Duodenal mucosa (tissue), 2 donors: ENCODE data around the gene SVBP.

Experiments
- H3K27ac ChIP-seq: one replicate; pipeline ENCODE4 v1.7.0; 2013; ENCODE audit warnings: low read depth, low read length
- H3K27me3 ChIP-seq, 2 donors: one replicate each; pipeline ENCODE4 v1.7.0; 2013; ENCODE audit warnings: low read length in 2 of 2, control low read depth in 1 of 2; ENCODE audit not compliant: insufficient read depth in 2 of 2, control insufficient read depth in 1 of 2
- H3K36me3 ChIP-seq, 2 donors: one replicate each; pipeline ENCODE4 v1.7.0; 2013; ENCODE audit warnings: low read length in 2 of 2, control low read depth in 1 of 2; ENCODE audit not compliant: insufficient read depth in 2 of 2, control insufficient read depth in 1 of 2
- H3K4me1 ChIP-seq, 2 donors: one replicate each; pipeline ENCODE4 v1.7.0; 2013; ENCODE audit warnings: low read length in 2 of 2, control low read depth in 1 of 2; ENCODE audit not compliant: insufficient read depth in 2 of 2, control insufficient read depth in 1 of 2
- H3K4me3 ChIP-seq, 2 donors: one replicate each; pipeline ENCODE4 v1.7.0; 2013; ENCODE audit warnings: low read length in 2 of 2, low read depth in 1 of 2
- H3K9ac ChIP-seq, 2 donors: one replicate each; pipeline ENCODE4 v1.7.0; 2013; ENCODE audit warnings: low read length in 2 of 2, low read depth in 1 of 2
- H3K9me3 ChIP-seq, 2 donors: one replicate each; pipeline ENCODE4 v1.7.0; 2013; ENCODE audit warnings: low read length in 2 of 2, control low read depth in 1 of 2; ENCODE audit not compliant: control insufficient read depth in 1 of 2

Gene SVBP

GRCh38 chr1:42806593-42806992 is 10.6 kb downstream of the SVBP start:
- no peak overlapping the region for H3K27ac ChIP-seq
- no peak overlapping the region for H3K9ac ChIP-seq
- H3K9me3 ChIP-seq, result no peaks in the 10 kb centered on the region
- no peaks in the 10 kb centered on the region for H3K4me1 ChIP-seq
- no peaks in the 10 kb centered on the region for H3K27me3 ChIP-seq
- peaks cover 0 to 14% of the 10 kb centered on the region in 2 donors for H3K36me3 ChIP-seq
- H3K4me3 ChIP-seq, result no peak overlapping the region

- Histone ChIP-seq H3K27ac (no peak overlapping the region), H3K27me3 (no peaks in the 10 kb centered on the region), H3K9me3 (no peaks in the 10 kb centered on the region), H3K9ac (no peak overlapping the region), H3K4me1 (no peaks in the 10 kb centered on the region), H3K36me3 (peaks cover 0 to 14% of the 10 kb centered on the region in 2 donors), H3K4me3 (no peak overlapping the region)
Measured at GRCh38 chr1:42806171-42806570, 11.0 kb downstream of the SVBP start.

- H3K36me3 ChIP-seq, result peaks cover 0 to 14% of the 10 kb centered on the region in 2 donors
- no peak overlapping the region for H3K4me3 ChIP-seq
- H3K9me3 ChIP-seq, result no peaks in the 10 kb centered on the region
- H3K27ac ChIP-seq, result no peak overlapping the region
- no peak overlapping the region for H3K9ac ChIP-seq
- H3K27me3 ChIP-seq, result no peaks in the 10 kb centered on the region
- H3K4me1 ChIP-seq, result no peaks in the 10 kb centered on the region
Measured at GRCh38 chr1:42801832-42802473, 15.2 kb downstream of the SVBP start.

GRCh38 chr1:42797979-42798378 is 19.2 kb downstream of the SVBP start:
- Histone ChIP-seq H3K4me3 (no peak overlapping the region), H3K9ac (no peak overlapping the region), H3K27ac (no peak overlapping the region), H3K4me1 (no peaks in the 10 kb centered on the region), H3K27me3 (no peaks in the 10 kb centered on the region), H3K9me3 (no peaks in the 10 kb centered on the region), H3K36me3 (no peaks in the 10 kb centered on the region)

- no peaks in the 10 kb centered on the region for H3K27me3 ChIP-seq
- no peak overlapping the region for H3K9ac ChIP-seq
- no peaks in the 10 kb centered on the region for H3K9me3 ChIP-seq
Measured at GRCh38 chr1:42797414-42797813, 19.8 kb downstream of the SVBP start.

GRCh38 chr1:42793824-42794223 is 23.4 kb downstream of the SVBP start:
- Histone ChIP-seq H3K4me3 (no peak overlapping the region), H3K4me1 (no peaks in the 10 kb centered on the region), H3K9me3 (no peaks in the 10 kb centered on the region), H3K9ac (no peak overlapping the region), H3K27me3 (no peaks in the 10 kb centered on the region), H3K36me3 (no peaks in the 10 kb centered on the region), H3K27ac (no peak overlapping the region)

More at GRCh38 chr1:42797414-42797813, 19.8 kb downstream of the SVBP start:
- Histone ChIP-seq H3K4me3 (no peak overlapping the region), H3K27ac (no peak overlapping the region), H3K36me3 (no peaks in the 10 kb centered on the region), H3K4me1 (no peaks in the 10 kb centered on the region)

- peaks cover 0 to 8% of the 10 kb centered on the region in 2 donors for H3K4me1 ChIP-seq
- H3K27me3 ChIP-seq, result no peaks in the 10 kb centered on the region
- no peak overlapping the region for H3K9ac ChIP-seq
- H3K9me3 ChIP-seq, result no peaks in the 10 kb centered on the region
- no peaks in the 10 kb centered on the region for H3K36me3 ChIP-seq
- no peak overlapping the region for H3K4me3 ChIP-seq
- no peak overlapping the region for H3K27ac ChIP-seq
Measured at GRCh38 chr1:42788021-42788420, 29.2 kb downstream of the SVBP start.

- H3K4me3 ChIP-seq, result no peak overlapping the region
- H3K36me3 ChIP-seq, result peaks cover 4% of the 10 kb centered on the region in 2 donors
- H3K9me3 ChIP-seq, result no peaks in the 10 kb centered on the region
- H3K27me3 ChIP-seq, result no peaks in the 10 kb centered on the region
- H3K9ac ChIP-seq, result no peak overlapping the region
- no peak overlapping the region for H3K27ac ChIP-seq
- peaks cover 0 to 8% of the 10 kb centered on the region in 2 donors for H3K4me1 ChIP-seq
Measured at GRCh38 chr1:42786097-42786496, 31.1 kb downstream of the SVBP start.

GRCh38 chr1:42784946-42785693 is 32.1 kb downstream of the SVBP start, which contains the start of gene TMEM269:
TSS of gene TMEM269 (plus strand) at chr1:42784991. CDS start at chr1:42789894, 4,903 bp downstream.
- H3K4me3 ChIP-seq, result peak within 1 kb of the TSS; percentile 58 to 60
- H3K27ac ChIP-seq, result no peak within 1 kb of the TSS

GRCh38 chr1:42784547-42784945 is 32.7 kb downstream of the SVBP start:
- H3K4me1 ChIP-seq, result peaks cover 0 to 8% of the 10 kb centered on the region in 2 donors
- H3K27ac ChIP-seq, result no peak overlapping the region
- H3K36me3 ChIP-seq, result peaks cover 7 to 13% of the 10 kb centered on the region in 2 donors
- H3K27me3 ChIP-seq, result no peaks in the 10 kb centered on the region
- H3K4me3 ChIP-seq, result peak overlapping the region in 1 of 2 donors; percentile 58
- no peak overlapping the region for H3K9ac ChIP-seq
- H3K9me3 ChIP-seq, result no peaks in the 10 kb centered on the region

More at GRCh38 chr1:42784946-42785693, 32.1 kb downstream of the SVBP start, which contains the start of gene TMEM269:
- Histone ChIP-seq H3K27me3 (no peaks in the 10 kb centered on the region), H3K9me3 (no peaks in the 10 kb centered on the region), H3K4me1 (peaks cover 0 to 8% of the 10 kb centered on the region in 2 donors), H3K36me3 (peaks cover 4 to 11% of the 10 kb centered on the region in 2 donors), H3K9ac (peak within 1 kb of the TSS in 1 of 2 donors; percentile 25)
